Measurements from ENCODE around the gene PTPRT.

The PTPRT gene

DNA sequence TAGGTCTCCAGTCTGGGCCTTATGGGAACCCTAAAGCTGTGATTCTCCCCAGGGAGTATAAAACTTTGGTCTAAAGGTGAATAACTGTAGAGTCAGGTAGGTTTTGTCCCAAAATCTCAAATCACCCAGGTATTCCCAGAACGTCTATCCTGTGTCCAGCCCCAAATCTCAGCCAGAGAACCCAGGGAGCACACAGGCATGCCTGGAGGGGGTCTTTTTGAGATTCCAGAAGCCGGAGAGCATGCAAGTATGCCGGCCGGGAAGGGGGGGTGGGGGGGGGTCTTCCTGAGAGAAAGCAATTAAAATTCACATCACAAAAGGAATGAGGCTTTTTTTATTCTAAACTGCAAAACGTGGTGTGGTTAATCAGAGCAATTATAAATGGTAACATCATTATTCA is 210.0 kb downstream of the PTPRT start:
- TF ChIP-seq, protein P1, sequence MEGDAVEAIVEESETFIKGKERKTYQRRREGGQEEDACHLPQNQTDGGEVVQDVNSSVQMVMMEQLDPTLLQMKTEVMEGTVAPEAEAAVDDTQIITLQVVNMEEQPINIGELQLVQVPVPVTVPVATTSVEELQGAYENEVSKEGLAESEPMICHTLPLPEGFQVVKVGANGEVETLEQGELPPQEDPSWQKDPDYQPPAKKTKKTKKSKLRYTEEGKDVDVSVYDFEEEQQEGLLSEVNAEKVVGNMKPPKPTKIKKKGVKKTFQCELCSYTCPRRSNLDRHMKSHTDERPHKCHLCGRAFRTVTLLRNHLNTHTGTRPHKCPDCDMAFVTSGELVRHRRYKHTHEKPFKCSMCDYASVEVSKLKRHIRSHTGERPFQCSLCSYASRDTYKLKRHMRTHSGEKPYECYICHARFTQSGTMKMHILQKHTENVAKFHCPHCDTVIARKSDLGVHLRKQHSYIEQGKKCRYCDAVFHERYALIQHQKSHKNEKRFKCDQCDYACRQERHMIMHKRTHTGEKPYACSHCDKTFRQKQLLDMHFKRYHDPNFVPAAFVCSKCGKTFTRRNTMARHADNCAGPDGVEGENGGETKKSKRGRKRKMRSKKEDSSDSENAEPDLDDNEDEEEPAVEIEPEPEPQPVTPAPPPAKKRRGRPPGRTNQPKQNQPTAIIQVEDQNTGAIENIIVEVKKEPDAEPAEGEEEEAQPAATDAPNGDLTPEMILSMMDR (IDR thresholded peaks at IDR 0.05), result no peak
- no peak for TF ChIP-seq ZFX (IDR thresholded peaks at IDR 0.05; ENCODE audit: borderline replicate concordance)
- H3K27ac ChIP-seq, result no peak overlapping the region

- TF ChIP-seq, protein P1 (IDR thresholded peaks at IDR 0.05), result no peak
- TF ChIP-seq ZFX (IDR thresholded peaks at IDR 0.05; ENCODE audit: borderline replicate concordance), result no peak
- no peak overlapping the region for H3K27ac ChIP-seq
Measured at GRCh38 chr20:42978184-42978974, 211.3 kb downstream of the PTPRT start.

- no peak overlapping the region for H3K27ac ChIP-seq
- no peak for TF ChIP-seq ZFX (IDR thresholded peaks at IDR 0.05; ENCODE audit: borderline replicate concordance)
- TF ChIP-seq, protein P1 (IDR thresholded peaks at IDR 0.05), result no peak
Measured at GRCh38 chr20:42975974-42976373, 213.7 kb downstream of the PTPRT start.

DNA sequence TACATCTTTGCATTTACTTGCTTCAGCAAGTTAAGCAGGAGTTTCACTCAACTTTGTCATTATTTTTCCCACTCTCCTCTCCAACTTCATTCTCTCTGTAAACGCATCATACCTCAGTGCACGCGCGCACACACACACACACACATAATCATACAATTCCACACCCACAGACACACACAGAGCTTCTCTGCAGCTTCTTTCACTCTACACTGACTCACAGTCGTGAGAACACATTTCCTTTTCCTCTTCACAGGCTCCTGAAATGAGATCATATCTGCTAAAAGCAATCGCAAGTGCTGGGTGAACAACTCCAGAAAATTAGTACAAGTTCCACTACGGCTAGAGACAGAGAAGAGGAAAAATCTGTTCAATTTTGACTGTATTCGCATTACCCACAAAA is 215.4 kb downstream of the PTPRT start:
- H3K27ac ChIP-seq, result no peak overlapping the region
- no peak for TF ChIP-seq ZFX (IDR thresholded peaks at IDR 0.05; ENCODE audit: borderline replicate concordance)
- TF ChIP-seq, protein P1 (IDR thresholded peaks at IDR 0.05), result no peak

- no peak overlapping the region for H3K27ac ChIP-seq
- TF ChIP-seq, protein P1 (IDR thresholded peaks at IDR 0.05), result no peak
- TF ChIP-seq ZFX (IDR thresholded peaks at IDR 0.05; ENCODE audit: borderline replicate concordance), result no peak
Measured at GRCh38 chr20:42972591-42972990, 217.1 kb downstream of the PTPRT start.

DNA sequence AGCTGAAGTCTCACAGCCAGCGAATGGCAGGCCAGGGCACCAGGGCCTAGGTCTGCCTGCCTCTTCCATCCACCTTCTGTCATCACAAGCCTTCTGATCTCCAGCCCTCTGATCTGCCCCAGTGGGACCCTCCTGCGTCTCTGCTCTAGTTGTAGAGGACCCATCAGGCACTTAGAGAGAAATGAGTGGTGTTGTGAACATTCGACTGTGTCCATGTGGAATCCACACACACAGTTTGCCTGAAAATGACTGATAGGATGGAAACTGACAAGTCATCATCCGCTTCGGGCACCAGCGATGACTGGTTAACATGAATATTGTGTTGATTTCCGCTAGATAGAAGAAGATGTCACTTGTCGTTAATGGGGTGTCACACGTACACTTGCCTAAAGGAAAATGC is 221.0 kb downstream of the PTPRT start:
- no peak for TF ChIP-seq ZFX (IDR thresholded peaks at IDR 0.05; ENCODE audit: borderline replicate concordance)
- TF ChIP-seq, protein P1 (IDR thresholded peaks at IDR 0.05), result no peak
- no peak overlapping the region for H3K27ac ChIP-seq

DNA sequence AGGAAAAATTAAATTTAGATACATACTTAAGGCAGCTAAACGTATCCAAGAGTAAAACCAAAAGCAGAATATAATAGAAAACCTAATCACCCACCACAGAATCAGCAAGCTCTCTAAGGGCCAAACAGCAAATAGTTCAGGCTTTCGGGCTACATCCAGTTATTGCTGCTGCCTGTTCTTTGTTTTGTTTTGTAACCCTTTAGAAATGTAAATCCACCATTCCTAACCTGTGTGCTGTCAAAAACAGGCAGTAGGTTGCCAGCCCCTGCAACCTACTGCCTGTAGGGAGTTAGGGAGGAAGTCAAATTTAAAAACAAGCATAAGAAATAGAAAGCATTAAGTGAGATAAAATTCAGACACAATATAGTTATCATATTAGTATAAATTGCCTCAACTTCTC is 225.9 kb downstream of the PTPRT start:
- TF ChIP-seq, protein P1 (IDR thresholded peaks at IDR 0.05), result no peak
- TF ChIP-seq ZFX (IDR thresholded peaks at IDR 0.05; ENCODE audit: borderline replicate concordance), result no peak
- H3K27ac ChIP-seq, result no peak overlapping the region

Data from 22Rv1 (cell line).